IMR-90 (cell line): Measurements from ENCODE around the gene CNDP2.

Experiments
- CTCF ChIP-seq: conservative IDR thresholded peaks from 2 replicates; pipeline ENCODE4 v1.5.1; 2012; ENCODE audit warnings: mild to moderate bottlenecking, low read depth, low read length, improper control_type of control experiment
- POLR2A ChIP-seq: IDR thresholded peaks from 2 replicates; pipeline ENCODE4 v1.6.1; 2012; ENCODE audit warnings: mild to moderate bottlenecking, low read depth, low read length

GRCh38 chr18:74455386-74455785, 40.8 kb upstream of the CNDP2 start:
- TF ChIP-seq CTCF: no peak
- no peak for TF ChIP-seq POLR2A
